ENCODE measurements around the gene SIT1.

GRCh38 chr9:35656831-35657545 is 6.3 kb upstream of the SIT1 start:
- no peak for TF ChIP-seq POLR2AphosphoS5 (IDR thresholded peaks at IDR 0.05)
- TF ChIP-seq CTCF (IDR thresholded peaks at IDR 0.05) = no peak

Data from prostate gland (tissue), 2 donors.